ENCODE data around the gene CYP4F8. TPM values are rescaled to one million over a fixed set of nuclear protein-coding genes. Genes with fewer than 3 reads are reported as not detected.

CYP4F8 gene
- total RNA-seq, 1 experiment from 2014 or later = not detected

GRCh38 chr19:15609261-15609660 is 5.8 kb upstream of the CYP4F8 start (continued):
- TF ChIP-seq E2F1 (CRISPR knock-in tag; IDR thresholded peaks at IDR 0.05) (no peak), AR (CRISPR knock-in tag; IDR thresholded peaks at IDR 0.05) (no peak), FOXJ3 (CRISPR knock-in tag; IDR thresholded peaks at IDR 0.05; ENCODE audit: borderline replicate concordance) (no peak), CBFB (CRISPR knock-in tag; IDR thresholded peaks at IDR 0.05; ENCODE audit: low read depth) (no peak), CREM (CRISPR knock-in tag; IDR thresholded peaks at IDR 0.05) (no peak), ZNF512 (CRISPR knock-in tag; IDR thresholded peaks at IDR 0.05; ENCODE audit: borderline replicate concordance) (no peak), EMX1 (CRISPR knock-in tag; IDR thresholded peaks at IDR 0.05) (no peak), TEAD4 (CRISPR knock-in tag; IDR thresholded peaks at IDR 0.05) (no peak), RORB (CRISPR knock-in tag; IDR thresholded peaks at IDR 0.05) (no peak), NR2C2 (CRISPR knock-in tag; IDR thresholded peaks at IDR 0.05) (no peak)

GRCh38 chr19:15612342-15612741 is 2.7 kb upstream of the CYP4F8 start:
- no peaks in the 10 kb centered on the region for H3K4me1 Mint-ChIP-seq
- H3K27me3 Mint-ChIP-seq (ENCODE audit: low read depth) = peaks cover 5% of the 10 kb centered on the region; the same call in 1 of the 2 replicates
- no peak overlapping the region for H3K4me3 Mint-ChIP-seq
- no peak overlapping the region for H3K27ac Mint-ChIP-seq
- ATAC-seq (no peak), DNase-seq (ENCODE audit: low spot score) (no peak)
- H3K36me3 Mint-ChIP-seq = peaks cover 43% of the 10 kb centered on the region
- ChIA-PET POLR2A (no interaction called here), CTCF (no interaction called here)
- H3K9me3 Mint-ChIP-seq = peaks cover 69% of the 10 kb centered on the region
- no peak for TF ChIP-seq SP1 (CRISPR knock-in tag; conservative IDR thresholded peaks at IDR 0.05)
- no peak for TF ChIP-seq ZNF425 (CRISPR knock-in tag; conservative IDR thresholded peaks at IDR 0.05)
- no peak for TF ChIP-seq NFE2L1 (CRISPR knock-in tag; IDR thresholded peaks at IDR 0.05)
- no peak for TF ChIP-seq ZNF121 (CRISPR knock-in tag; IDR thresholded peaks at IDR 0.05)
- no peak for TF ChIP-seq ARID4B (CRISPR knock-in tag; IDR thresholded peaks at IDR 0.05; ENCODE audit: borderline replicate concordance)
- TF ChIP-seq USF1 (CRISPR knock-in tag; IDR thresholded peaks at IDR 0.05) = no peak
- no peak for TF ChIP-seq PREB (CRISPR knock-in tag; IDR thresholded peaks at IDR 0.05; ENCODE audit: borderline replicate concordance)
- TF ChIP-seq SMAD4 (CRISPR knock-in tag; IDR thresholded peaks at IDR 0.05) = no peak
- no peak for TF ChIP-seq IRF1 (CRISPR knock-in tag; IDR thresholded peaks at IDR 0.05)

Measured in WTC11 (cell line).